NCI-H146 (cell line): ENCODE measurements around the gene COMMD7.
A peak's percentile ranks its signal among the peaks of the same experiment; 100 is the strongest.
"Not testable (repeated sequence)": the region's sequence is repeated elsewhere in the genome, so short reads cannot be mapped to it uniquely, and the experiment has no call there.

Experiments
- DNase-seq: peaks from one replicate; lab custom pipeline; 2025; lab: John Stamatoyannopoulos, UW

The COMMD7 gene

GRCh38 chr20:32728435-32728834 lies 14.8 kb downstream of the COMMD7 start:
- not testable (repeated sequence) for DNase-seq

GRCh38 chr20:32727683-32728082 lies 15.6 kb downstream of the COMMD7 start:
- no peak for DNase-seq

GRCh38 chr20:32718749-32719348 lies 24.4 kb downstream of the COMMD7 start:
- no peak for DNase-seq

GRCh38 chr20:32711346-32711745 lies 31.9 kb downstream of the COMMD7 start:
- DNase-seq, result no peak

GRCh38 chr20:32709632-32710121 lies 33.6 kb downstream of the COMMD7 start:
- no peak for DNase-seq

- not testable (repeated sequence) for DNase-seq
Observed at GRCh38 chr20:32709029-32709631, 34.1 kb downstream of the COMMD7 start.

- DNase-seq, result no peak
Observed at GRCh38 chr20:32707691-32708581, 35.3 kb downstream of the COMMD7 start.

GRCh38 chr20:32706486-32706885 lies 36.8 kb downstream of the COMMD7 start:
- DNase-seq, result no peak

- peak; percentile 78 for DNase-seq
Observed at GRCh38 chr20:32702706-32703425, 40.4 kb downstream of the COMMD7 start.

- DNase-seq, result no peak
Observed at GRCh38 chr20:32697608-32698007, 45.7 kb downstream of the COMMD7 start.

GRCh38 chr20:32695089-32695488 lies 48.2 kb downstream of the COMMD7 start:
- DNase-seq, result no peak

- DNase-seq, result not testable (repeated sequence)
Observed at GRCh38 chr20:32688966-32689365, 54.3 kb downstream of the COMMD7 start.

GRCh38 chr20:32687180-32687532 lies 56.1 kb downstream of the COMMD7 start:
- DNase-seq, result no peak

- DNase-seq, result no peak
Observed at GRCh38 chr20:32686530-32687179, 56.6 kb downstream of the COMMD7 start.

GRCh38 chr20:32685541-32686529 lies 57.4 kb downstream of the COMMD7 start:
- no peak for DNase-seq

- DNase-seq, result no peak
Observed at GRCh38 chr20:32682508-32682987, 60.7 kb downstream of the COMMD7 start.

GRCh38 chr20:32681175-32682084 lies 61.8 kb downstream of the COMMD7 start:
- DNase-seq, result peak; percentile 84

- no peak for DNase-seq
Observed at GRCh38 chr20:32680544-32681174, 62.6 kb downstream of the COMMD7 start.

GRCh38 chr20:32678948-32679347 lies 64.3 kb downstream of the COMMD7 start:
- DNase-seq, result no peak
